ENCODE data around the gene GDE1. TPM values are rescaled to one million over a fixed set of nuclear protein-coding genes. Genes with fewer than 3 reads are reported as not detected.
A peak's percentile ranks its signal among the peaks of the same experiment; 100 is the strongest.

Gene GDE1
- total and polyA plus RNA-seq, 11 donors = 53.3 to 134 (median 95.4) TPM

DNA sequence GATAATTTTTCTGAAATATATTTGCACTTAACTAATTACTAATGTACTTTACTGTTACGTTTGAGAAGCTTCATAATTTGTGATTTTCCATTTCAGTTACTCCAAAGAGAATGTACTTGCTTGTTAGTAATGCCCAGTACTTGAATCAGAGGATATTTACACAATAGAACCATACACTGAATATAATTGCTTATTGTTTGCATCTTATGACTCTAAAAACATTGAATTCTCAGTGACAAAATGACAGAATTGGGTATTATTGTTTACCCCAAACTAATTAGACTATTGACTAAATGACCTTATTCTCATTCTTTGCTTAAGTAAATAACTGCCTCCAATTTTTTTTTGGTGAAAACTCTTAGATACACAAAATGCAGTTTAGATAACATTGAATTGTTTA, 10.7 kb upstream of the GDE1 start:
- no peak for TF ChIP-seq POLR2A (IDR thresholded peaks at IDR 0.05)
- TF ChIP-seq, protein P1, sequence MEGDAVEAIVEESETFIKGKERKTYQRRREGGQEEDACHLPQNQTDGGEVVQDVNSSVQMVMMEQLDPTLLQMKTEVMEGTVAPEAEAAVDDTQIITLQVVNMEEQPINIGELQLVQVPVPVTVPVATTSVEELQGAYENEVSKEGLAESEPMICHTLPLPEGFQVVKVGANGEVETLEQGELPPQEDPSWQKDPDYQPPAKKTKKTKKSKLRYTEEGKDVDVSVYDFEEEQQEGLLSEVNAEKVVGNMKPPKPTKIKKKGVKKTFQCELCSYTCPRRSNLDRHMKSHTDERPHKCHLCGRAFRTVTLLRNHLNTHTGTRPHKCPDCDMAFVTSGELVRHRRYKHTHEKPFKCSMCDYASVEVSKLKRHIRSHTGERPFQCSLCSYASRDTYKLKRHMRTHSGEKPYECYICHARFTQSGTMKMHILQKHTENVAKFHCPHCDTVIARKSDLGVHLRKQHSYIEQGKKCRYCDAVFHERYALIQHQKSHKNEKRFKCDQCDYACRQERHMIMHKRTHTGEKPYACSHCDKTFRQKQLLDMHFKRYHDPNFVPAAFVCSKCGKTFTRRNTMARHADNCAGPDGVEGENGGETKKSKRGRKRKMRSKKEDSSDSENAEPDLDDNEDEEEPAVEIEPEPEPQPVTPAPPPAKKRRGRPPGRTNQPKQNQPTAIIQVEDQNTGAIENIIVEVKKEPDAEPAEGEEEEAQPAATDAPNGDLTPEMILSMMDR (IDR thresholded peaks at IDR 0.05) = no peak
- Histone ChIP-seq H3K9me3 (no peaks in the 10 kb centered on the region), H3K4me1 (no peaks in the 10 kb centered on the region), H3K4me3 (no peak overlapping the region), H3K36me3 (peaks cover 0 to 90% (median 69%) of the 10 kb centered on the region in 9 donors), H3K27me3 (no peaks in the 10 kb centered on the region), H3K27ac (no peak overlapping the region)
- intact Hi-C loops (cut with DNase I) = no loop called here
- 56 to 91% (median 88%) methylated on average over 1 of the region's 1 CpG for WGBS, 4 donors
- no peak for ATAC-seq
- no peak for DNase-seq

DNA sequence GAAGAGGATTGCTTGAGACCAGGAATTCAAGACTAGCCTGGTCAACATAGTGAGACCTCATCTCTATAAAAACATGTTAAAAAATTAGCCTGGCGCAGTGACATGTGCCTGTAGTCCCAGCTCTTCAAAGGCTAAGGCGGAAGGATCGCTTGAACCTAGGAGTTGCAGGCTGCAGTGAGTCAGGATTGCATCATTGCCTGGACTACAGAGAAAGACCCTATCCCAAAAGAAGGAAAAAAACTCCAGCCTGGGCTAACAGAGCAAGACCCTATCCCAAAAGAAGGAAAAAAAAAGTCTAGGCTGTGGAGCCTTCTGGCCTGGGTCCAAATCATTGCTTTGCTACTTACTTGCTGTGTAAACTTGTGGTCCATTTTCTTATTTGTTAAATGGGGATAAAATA, 6.8 kb upstream of the GDE1 start:
- no peak for ATAC-seq
- Histone ChIP-seq H3K4me3 (no peak overlapping the region), H3K36me3 (peaks cover 0 to 54% (median 41%) of the 10 kb centered on the region in 9 donors), H3K4me1 (peaks cover 0 to 20% (median 8%) of the 10 kb centered on the region in 12 donors), H3K27me3 (no peaks in the 10 kb centered on the region), H3K27ac (no peak overlapping the region), H3K9me3 (no peaks in the 10 kb centered on the region)
- no peak for DNase-seq
- 98 to 100% (median 99%) methylated on average over 3 of the region's 3 CpGs for WGBS, 4 donors
- intact Hi-C loops (cut with DNase I) = loop anchor here in 1 of 10 donors (10.0 kb wide), 1 partner anchor 464 kb away; the partner anchor contains the start of gene COQ7
- TF ChIP-seq, protein P1 (IDR thresholded peaks at IDR 0.05) = no peak
- no peak for TF ChIP-seq POLR2A (IDR thresholded peaks at IDR 0.05)

DNA sequence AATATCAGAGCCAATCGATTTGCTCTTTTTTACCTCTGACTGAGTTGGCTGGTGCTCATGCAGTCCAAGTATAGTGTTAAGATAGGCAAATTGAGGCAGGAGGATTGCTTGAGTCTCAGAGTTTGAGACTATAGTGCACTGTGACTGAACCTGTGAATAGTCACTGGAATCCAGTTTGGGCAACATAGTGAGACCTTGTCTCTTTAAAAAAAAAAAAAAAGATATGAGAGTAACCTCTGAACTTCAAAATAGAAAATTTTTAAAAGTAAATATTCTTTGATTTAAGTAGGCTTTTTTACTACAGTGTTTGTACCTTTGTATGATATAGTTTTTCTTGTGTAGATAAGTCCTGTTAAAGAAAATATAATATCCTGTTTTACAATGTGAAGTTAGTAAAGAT, 5.3 kb upstream of the GDE1 start:
- H3K4me1 ChIP-seq = peaks cover 0 to 25% (median 15%) of the 10 kb centered on the region in 12 donors
- H3K27ac ChIP-seq = no peak overlapping the region
- TF ChIP-seq, protein P1 (IDR thresholded peaks at IDR 0.05) = no peak
- TF ChIP-seq POLR2A (IDR thresholded peaks at IDR 0.05) = no peak
- H3K27me3 ChIP-seq = no peaks in the 10 kb centered on the region
- no peak for ATAC-seq
- intact Hi-C loops (cut with DNase I) = loop anchor here in 1 of 10 donors (10.0 kb wide), 1 partner anchor 462 kb away; the partner anchor contains the start of gene COQ7
- H3K9me3 ChIP-seq = no peaks in the 10 kb centered on the region
- H3K4me3 ChIP-seq = no peak overlapping the region
- 76 to 96% (median 90%) methylated on average over 1 of the region's 1 CpG for WGBS, 4 donors
- DNase-seq = no peak
- peaks cover 0 to 39% (median 26%) of the 10 kb centered on the region in 9 donors for H3K36me3 ChIP-seq

DNA sequence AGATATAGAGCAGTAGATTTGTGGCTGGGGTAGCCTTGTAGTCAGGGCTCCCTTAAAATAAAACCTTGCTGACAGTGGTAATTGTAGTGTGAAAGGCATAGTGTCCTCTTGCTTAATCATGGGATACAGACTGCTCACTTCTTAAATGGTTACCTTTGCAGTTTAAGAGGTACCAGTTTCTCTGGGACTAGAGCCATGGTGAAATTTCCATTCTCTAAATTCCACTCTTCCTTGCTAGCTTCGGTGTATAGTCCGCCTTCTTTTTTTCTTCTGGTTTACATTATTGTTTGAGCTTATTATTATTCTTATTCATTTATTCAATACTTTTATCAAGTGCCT, 3.5 kb upstream of the GDE1 start:
- peaks cover 3 to 36% (median 23%) of the 10 kb centered on the region in 12 donors for H3K4me1 ChIP-seq
- no peaks in the 10 kb centered on the region for H3K9me3 ChIP-seq
- peak overlapping the region in 7 of 12 donors; percentile 66 to 97 (median 92) for H3K4me3 ChIP-seq
- peak overlapping the region in 1 of 12 donors; percentile 67 for H3K27ac ChIP-seq
- TF ChIP-seq POLR2A (IDR thresholded peaks at IDR 0.05) = no peak
- TF ChIP-seq, protein P1 (IDR thresholded peaks at IDR 0.05) = no peak
- peaks cover 0 to 27% (median 18%) of the 10 kb centered on the region in 9 donors for H3K36me3 ChIP-seq
- ATAC-seq = no peak
- no peak for DNase-seq
- no peaks in the 10 kb centered on the region for H3K27me3 ChIP-seq
- 85 to 92% (median 87%) methylated on average over 2 of the region's 2 CpGs for WGBS, 4 donors
- intact Hi-C loops (cut with DNase I) = loop anchor here in 1 of 10 donors (10.0 kb wide), 1 partner anchor 461 kb away; the partner anchor contains the start of gene COQ7
